PC-3 (cell line): Measurements from ENCODE around the gene RCAN2. TPM values are rescaled to one million over a fixed set of nuclear protein-coding genes. Genes with fewer than 3 reads are reported as not detected.
"Not testable (repeated sequence)": the region's sequence is repeated elsewhere in the genome, so short reads cannot be mapped to it uniquely, and the experiment has no call there.

Source experiments
- ATAC-seq: fragments of 200-7000 bp; cut with Tn5 transposase; 2 replicates; pipeline ENCODE4 v1.9.1; 2020; ENCODE audit warnings: mild to moderate bottlenecking, moderate library complexity
- BruUV-seq: library from RNA; stranded (reverse); fragments of 400-500 nt; replicated peaks from 2 replicates; lab custom pipeline; 2021; lab: Mats Ljungman, UMichigan
- CTCF ChIA-PET: fragments of 300-600 bp; sonication (Branson Sonifier 250); formaldehyde crosslinking; loops from one replicate; lab custom pipeline; 2022; ENCODE audit warnings: antibody characterized with exemption; lab: Charles Lee
- POLR2A ChIA-PET: fragments of 300-600 bp; sonication (Branson Sonifier 250); formaldehyde crosslinking; loops from one replicate; lab custom pipeline; 2022; ENCODE audit warnings: antibody characterized with exemption; ENCODE audit not compliant: unreplicated experiment; lab: Charles Lee
- DNase-seq: peaks from one replicate; pipeline ENCODE4 v3.0.0-alpha.2; 2015
- H2AFZ ChIP-seq: fragments of 300-600 bp; sonication (generic); 2 replicates; pipeline ENCODE4 v1.6.0; 2016; ENCODE audit warnings: antibody characterized with exemption, low read length
- H3F3A ChIP-seq: fragments of 300-600 bp; sonication (generic); one replicate; pipeline ENCODE4 v1.6.0; 2017; ENCODE audit warnings: antibody characterized with exemption, low read length, control low read depth, mild to moderate bottlenecking; ENCODE audit not compliant: unreplicated experiment
- H3K27ac ChIP-seq: fragments of 300-600 bp; sonication (generic); 2 replicates; pipeline ENCODE4 v1.5.1; 2016; ENCODE audit warnings: mild to moderate bottlenecking, low read length
- H3K27me3 ChIP-seq: fragments of 300-600 bp; sonication (generic); 2 replicates; pipeline ENCODE4 v1.6.1; 2016; ENCODE audit warnings: low read length, mixed read lengths
- H3K36me3 ChIP-seq: fragments of 300-600 bp; sonication (generic); 2 replicates; pipeline ENCODE4 v1.6.1; 2016; ENCODE audit warnings: low read depth, mixed run types, low read length, mixed read lengths
- H3K4me1 ChIP-seq: fragments of 300-600 bp; sonication (generic); 2 replicates; pipeline ENCODE4 v1.5.1; 2016; ENCODE audit warnings: low read length; ENCODE audit not compliant: insufficient read depth
- H3K4me2 ChIP-seq: fragments of 300-600 bp; sonication (generic); 2 replicates; pipeline ENCODE4 v1.6.0; 2016; ENCODE audit warnings: low read length
- H3K4me3 ChIP-seq: fragments of 300-600 bp; sonication (generic); 2 replicates; pipeline ENCODE4 v1.5.1; 2016; ENCODE audit warnings: mild to moderate bottlenecking, low read length, mixed read lengths
- H3K79me2 ChIP-seq: fragments of 300-600 bp; sonication (generic); 2 replicates; pipeline ENCODE4 v1.6.1; 2017; ENCODE audit warnings: low read length, mixed read lengths
- H3K9ac ChIP-seq: fragments of 300-600 bp; sonication (generic); 2 replicates; pipeline ENCODE4 v1.6.0; 2016; ENCODE audit warnings: mild to moderate bottlenecking, low read length
- H3K9me2 ChIP-seq: fragments of 300-600 bp; sonication (generic); replicated peaks from 2 replicates; pipeline ENCODE4 v1.6.1; 2016; ENCODE audit warnings: mixed run types, low read length, mixed read lengths
- H3K9me3 ChIP-seq: fragments of 300-600 bp; sonication (generic); 2 replicates; pipeline ENCODE4 v1.6.1; 2016; ENCODE audit warnings: low read length, mixed read lengths
- H4K20me1 ChIP-seq: fragments of 300-600 bp; sonication (generic); 2 replicates; pipeline ENCODE4 v1.6.1; 2016; ENCODE audit warnings: low read length, mixed read lengths
- CTCF ChIP-seq: fragments of 300-600 bp; sonication (generic); conservative IDR thresholded peaks from 2 replicates; pipeline ENCODE4 v1.5.1; 2017; ENCODE audit warnings: antibody characterized with exemption, low read depth, mild to moderate bottlenecking, low read length
- EZH2 ChIP-seq: fragments of 300-600 bp; sonication (generic); IDR thresholded peaks from one replicate; pipeline ENCODE4 v1.6.1; 2017; ENCODE audit warnings: antibody characterized with exemption, mild to moderate bottlenecking, low read length; ENCODE audit not compliant: unreplicated experiment
- EZH2phosphoT487 ChIP-seq: fragments of 300-600 bp; sonication (generic); IDR thresholded peaks from 2 replicates; pipeline ENCODE4 v1.6.1; 2018; ENCODE audit warnings: mild to moderate bottlenecking, antibody characterized with exemption, low read length, borderline replicate concordance
- intact Hi-C: fragments of 100-400 bp; cut with micrococcal nuclease; formaldehyde crosslinking; loops from 2 replicates; pipeline ENCODE4 v1.9.0; 2023
- total RNA-seq: library from RNA; depleted of rRNA; stranded (reverse); fragments of >200 nt; gene quantifications from 2 replicates; pipeline ENCODE4 v1.2.3, GENCODE V29; 2014

Gene RCAN2
- total RNA-seq, 1 experiment from 2014 or later: not detected

GRCh38 chr6:46334442-46334841 is 156.8 kb downstream of the RCAN2 start:
- Histone ChIP-seq H3F3A (no peaks in the 10 kb centered on the region), H3K9me2 (no peaks in the 10 kb centered on the region), H3K9ac (no peak overlapping the region), H3K4me3 (no peak overlapping the region), H4K20me1 (no peaks in the 10 kb centered on the region), H3K9me3 (no peaks in the 10 kb centered on the region), H3K79me2 (no peaks in the 10 kb centered on the region), H3K36me3 (no peaks in the 10 kb centered on the region), H3K4me1 (no peaks in the 10 kb centered on the region), H3K27ac (no peak overlapping the region), H3K4me2 (no peak overlapping the region), H3K27me3 (peaks cover 30% of the 10 kb centered on the region), H2AFZ (no peak overlapping the region)
- TF ChIP-seq CTCF (no peak), EZH2phosphoT487 (no peak), EZH2 (no peak)
- no peak for DNase-seq
- ChIA-PET CTCF (no interaction called here), POLR2A (no interaction called here)
- BruUV-seq: no TSS peak
- intact Hi-C loops: no loop called here
- ATAC-seq: no peak

- intact Hi-C loops: no loop called here
- no peaks in the 10 kb centered on the region for H3F3A ChIP-seq
- no peak overlapping the region for H3K9ac ChIP-seq
- BruUV-seq: no TSS peak
- H3K27ac ChIP-seq: no peak overlapping the region
- H3K36me3 ChIP-seq: no peaks in the 10 kb centered on the region
- peaks cover 39% of the 10 kb centered on the region for H3K27me3 ChIP-seq
- H3K9me3 ChIP-seq: no peaks in the 10 kb centered on the region
- DNase-seq (no peak), ATAC-seq (no peak)
- no peaks in the 10 kb centered on the region for H4K20me1 ChIP-seq
- H3K79me2 ChIP-seq: no peaks in the 10 kb centered on the region
- no peak overlapping the region for H3K4me3 ChIP-seq
- H3K4me2 ChIP-seq: no peak overlapping the region
- TF ChIP-seq CTCF (no peak), EZH2 (no peak), EZH2phosphoT487 (no peak)
- POLR2A ChIA-PET: no interaction called here
- H3K4me1 ChIP-seq: no peaks in the 10 kb centered on the region
- no peak overlapping the region for H2AFZ ChIP-seq
- no peaks in the 10 kb centered on the region for H3K9me2 ChIP-seq
- CTCF ChIA-PET: no interaction called here
Measured at GRCh38 chr6:46333481-46333880, 157.8 kb downstream of the RCAN2 start.

- H3K4me1 ChIP-seq, H3K9ac ChIP-seq, H3K4me3 ChIP-seq, BruUV-seq, H3K4me2 ChIP-seq, H3K27ac ChIP-seq, ATAC-seq, H3K9me2 ChIP-seq, POLR2A ChIA-PET, intact Hi-C loops, H3K79me2 ChIP-seq, H3K36me3 ChIP-seq, DNase-seq, H4K20me1 ChIP-seq, H3K9me3 ChIP-seq, H3F3A ChIP-seq, CTCF ChIA-PET, H2AFZ ChIP-seq: not testable (repeated sequence)
- peaks cover 49% of the 10 kb centered on the region for H3K27me3 ChIP-seq
Measured at GRCh38 chr6:46332448-46332847, 158.8 kb downstream of the RCAN2 start.
